Sigmoid colon (tissue), 7 donors: ENCODE measurements around the gene KIF13A. TPM values are rescaled to one million over a fixed set of nuclear protein-coding genes. Genes with fewer than 3 reads are reported as not detected.

ENCODE experiments used
- DNase-seq: peaks from one replicate; pipeline ENCODE4 v3.0.0-alpha.2; 2019
- H3K27ac ChIP-seq, 4 donors: fragments of 200-600 bp; sonication (generic); one replicate each; pipeline ENCODE4 v1.5.1; 2016 to 2019; ENCODE audit warnings: mild to moderate bottlenecking in 1 of 4
- H3K27me3 ChIP-seq, 3 donors: fragments of 200-600 bp; sonication (generic); one replicate each; pipeline ENCODE4 v1.5.1; 2019; ENCODE audit warnings: mild to moderate bottlenecking in 1 of 3
- H3K36me3 ChIP-seq, 4 donors: fragments of 200-600 bp; sonication (generic); one replicate each; pipeline ENCODE4 v1.5.1; 2016 to 2019
- H3K4me1 ChIP-seq, 4 donors: fragments of 200-600 bp; sonication (generic); one replicate each; pipeline ENCODE4 v1.5.1; 2017 to 2019
- H3K4me3 ChIP-seq, 4 donors: fragments of 200-600 bp; sonication (generic); one replicate each; pipeline ENCODE4 v1.5.1; 2017 to 2019; ENCODE audit warnings: mild to moderate bottlenecking in 2 of 4, moderate library complexity in 1 of 4
- H3K9me3 ChIP-seq, 4 donors: fragments of 200-600 bp in 3 of 4; sonication (generic) in 3 of 4; one replicate each; pipeline versions ENCODE4 v1.5.1 to v1.6.1; 2013 to 2019
- EP300 ChIP-seq, 4 donors: sonication (generic); formaldehyde crosslinking; IDR thresholded peaks; one replicate each; pipeline ENCODE4 v1.6.1; 2017; ENCODE audit warnings: antibody characterized with exemption in 4 of 4
- POLR2A ChIP-seq, 2 donors: fragments of 450-650 bp; IDR thresholded peaks; one replicate each; pipeline ENCODE4 v1.6.1; 2016; ENCODE audit warnings: antibody characterized with exemption in 2 of 2, mild to moderate bottlenecking in 2 of 2, moderate library complexity in 2 of 2
- POLR2AphosphoS5 ChIP-seq, 4 donors: sonication (generic); formaldehyde crosslinking; IDR thresholded peaks; one replicate each; pipeline ENCODE4 v1.6.1; 2017; ENCODE audit warnings: antibody characterized with exemption in 4 of 4
- WGBS, 2 donors: extraction: QIAGEN DNeasy Blood & Tissue Kit; methylation state at CpG; one replicate each; pipeline ENCODE4 v1.1.7; 2013; 5-methylcytosine and 5-hydroxymethylcytosine counted together
- intact Hi-C: fragments of 100-400 bp; cut with DNase I; formaldehyde crosslinking; loops from one replicate; pipeline ENCODE4 v1.15.1; 2023
- polyA plus RNA-seq, 3 donors: library from polyadenylated mRNA; stranded (reverse); fragments of 200-250 nt; gene quantifications; one replicate each; pipeline ENCODE4 v1.2.3, GENCODE V29; 2013
- total RNA-seq, 4 donors: library from RNA; depleted of rRNA; stranded (reverse); fragments of >200 nt; gene quantifications; one replicate each; pipeline ENCODE4 v1.1.0, GENCODE V29; 2016
- TF ChIP-seq, protein P1 (sequence below), 4 experiments: fragments of 450-650 bp in 3 of 4; fragments of 200-600 bp in 1 of 4; IDR thresholded peaks; one replicate each; pipeline ENCODE4 v1.5.1; 2016 to 2019; ENCODE audit warnings: antibody characterized with exemption in 4 of 4, mild to moderate bottlenecking in 3 of 4, moderate library complexity in 2 of 4
- donor health status: healthy with polysubstance abuse.
- donor health status: Bipolar disorder and iron deficiency.
- donor health status: healthy.

Gene KIF13A
- total and polyA plus RNA-seq, 7 donors: 18.5 to 73.8 (median 55.3) TPM

- no peak for DNase-seq
- 55% methylated on average over 1 of the region's 1 CpG for WGBS, 2 donors
- intact Hi-C loops: loop anchor here (5.0 kb wide), 1 partner anchor 119 kb away; the partner anchor contains the start of gene KIF13A
- Histone ChIP-seq H3K4me3 (no peak overlapping the region), H3K36me3 (no peaks in the 10 kb centered on the region), H3K4me1 (peaks cover 0 to 96% (median 80%) of the 10 kb centered on the region in 4 donors), H3K9me3 (no peaks in the 10 kb centered on the region), H3K27me3 (no peaks in the 10 kb centered on the region), H3K27ac (peak overlapping the region; percentile 65 to 81 (median 74))
- no peak for TF ChIP-seq EP300 (IDR thresholded peaks at IDR 0.05)
- peak in 2 of 4 donors; percentile 18 to 64 for TF ChIP-seq POLR2AphosphoS5 (IDR thresholded peaks at IDR 0.05)
- TF ChIP-seq POLR2A (IDR thresholded peaks at IDR 0.05): no peak
Observed at GRCh38 chr6:17867880-17868279, 119.6 kb downstream of the KIF13A start.

DNA sequence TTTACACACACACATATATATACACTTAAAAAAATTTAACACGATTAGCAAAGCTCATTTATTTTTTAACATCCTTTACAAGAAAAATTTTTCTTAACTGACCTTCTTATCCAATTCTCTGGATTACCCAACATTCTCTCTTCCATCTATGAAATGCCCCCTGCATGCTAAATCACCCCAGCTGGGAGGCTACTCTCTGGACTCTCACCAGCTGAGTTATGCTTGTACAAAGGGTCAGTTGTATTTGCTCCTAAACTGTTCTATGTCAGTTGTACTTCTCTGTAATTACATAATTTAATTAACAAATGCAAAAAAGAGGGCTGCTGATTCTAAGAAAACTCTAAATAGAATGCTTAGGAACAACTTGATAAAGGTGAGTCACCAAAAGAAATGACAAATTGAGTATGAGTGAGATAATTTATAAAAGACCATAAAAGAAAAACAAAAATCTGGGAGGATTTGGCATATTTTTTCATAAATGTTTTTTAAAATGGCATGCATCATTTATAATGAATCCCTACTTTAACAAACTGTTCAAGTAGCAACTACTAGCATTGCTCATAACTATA, 120.5 kb downstream of the KIF13A start:
- TF ChIP-seq, protein P1, sequence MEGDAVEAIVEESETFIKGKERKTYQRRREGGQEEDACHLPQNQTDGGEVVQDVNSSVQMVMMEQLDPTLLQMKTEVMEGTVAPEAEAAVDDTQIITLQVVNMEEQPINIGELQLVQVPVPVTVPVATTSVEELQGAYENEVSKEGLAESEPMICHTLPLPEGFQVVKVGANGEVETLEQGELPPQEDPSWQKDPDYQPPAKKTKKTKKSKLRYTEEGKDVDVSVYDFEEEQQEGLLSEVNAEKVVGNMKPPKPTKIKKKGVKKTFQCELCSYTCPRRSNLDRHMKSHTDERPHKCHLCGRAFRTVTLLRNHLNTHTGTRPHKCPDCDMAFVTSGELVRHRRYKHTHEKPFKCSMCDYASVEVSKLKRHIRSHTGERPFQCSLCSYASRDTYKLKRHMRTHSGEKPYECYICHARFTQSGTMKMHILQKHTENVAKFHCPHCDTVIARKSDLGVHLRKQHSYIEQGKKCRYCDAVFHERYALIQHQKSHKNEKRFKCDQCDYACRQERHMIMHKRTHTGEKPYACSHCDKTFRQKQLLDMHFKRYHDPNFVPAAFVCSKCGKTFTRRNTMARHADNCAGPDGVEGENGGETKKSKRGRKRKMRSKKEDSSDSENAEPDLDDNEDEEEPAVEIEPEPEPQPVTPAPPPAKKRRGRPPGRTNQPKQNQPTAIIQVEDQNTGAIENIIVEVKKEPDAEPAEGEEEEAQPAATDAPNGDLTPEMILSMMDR (IDR thresholded peaks at IDR 0.05): no peak
- TF ChIP-seq POLR2AphosphoS5 (IDR thresholded peaks at IDR 0.05): no peak
- TF ChIP-seq POLR2A (IDR thresholded peaks at IDR 0.05): no peak
- no peak for TF ChIP-seq EP300 (IDR thresholded peaks at IDR 0.05)
- WGBS, 2 donors: 96 to 100% methylated on average over 1 of the region's 1 CpG
- intact Hi-C loops: loop anchor here (5.0 kb wide), 1 partner anchor 120 kb away; the partner anchor contains the start of gene KIF13A
- DNase-seq: no peak
- H3K4me3 ChIP-seq: no peak overlapping the region
- peaks cover 0 to 90% (median 79%) of the 10 kb centered on the region in 4 donors for H3K4me1 ChIP-seq
- no peaks in the 10 kb centered on the region for H3K27me3 ChIP-seq
- H3K27ac ChIP-seq: peak overlapping the region; percentile 68 to 81 (median 78)
- H3K9me3 ChIP-seq: no peaks in the 10 kb centered on the region
- H3K36me3 ChIP-seq: no peaks in the 10 kb centered on the region

- no peaks in the 10 kb centered on the region for H3K36me3 ChIP-seq
- peak; percentile 88 for DNase-seq
- 87 to 88% methylated on average over 6 of the region's 6 CpGs for WGBS, 2 donors
- H3K27me3 ChIP-seq: no peaks in the 10 kb centered on the region
- peaks cover 0 to 81% (median 73%) of the 10 kb centered on the region in 4 donors for H3K4me1 ChIP-seq
- peak in 3 of 4 donors; percentile 35 to 74 (median 45) for TF ChIP-seq POLR2AphosphoS5 (IDR thresholded peaks at IDR 0.05)
- TF ChIP-seq EP300 (IDR thresholded peaks at IDR 0.05): peak in 1 of 4 donors; percentile 35
- TF ChIP-seq POLR2A (IDR thresholded peaks at IDR 0.05): no peak
- TF ChIP-seq, protein P1 (IDR thresholded peaks at IDR 0.05): no peak
- H3K27ac ChIP-seq: peak overlapping the region; percentile 68 to 81 (median 78)
- H3K4me3 ChIP-seq: no peak overlapping the region
- H3K9me3 ChIP-seq: no peaks in the 10 kb centered on the region
- intact Hi-C loops: loop anchor here (5.0 kb wide), 1 partner anchor 121 kb away; the partner anchor contains the start of gene KIF13A
Observed at GRCh38 chr6:17865798-17866725, 121.4 kb downstream of the KIF13A start.

GRCh38 chr6:17865243-17865642, 122.2 kb downstream of the KIF13A start:
- Histone ChIP-seq H3K4me3 (no peak overlapping the region), H3K27ac (peak overlapping the region; percentile 68 to 81 (median 78)), H3K36me3 (no peaks in the 10 kb centered on the region), H3K27me3 (no peaks in the 10 kb centered on the region), H3K4me1 (peaks cover 0 to 73% (median 67%) of the 10 kb centered on the region in 4 donors), H3K9me3 (no peaks in the 10 kb centered on the region)
- DNase-seq: no peak
- 26 to 62% methylated on average over 2 of the region's 2 CpGs for WGBS, 2 donors
- intact Hi-C loops: loop anchor here (5.0 kb wide), 1 partner anchor 122 kb away; the partner anchor contains the start of gene KIF13A
- TF ChIP-seq POLR2AphosphoS5 (IDR thresholded peaks at IDR 0.05) (no peak), EP300 (IDR thresholded peaks at IDR 0.05) (no peak), POLR2A (IDR thresholded peaks at IDR 0.05) (no peak)
- TF ChIP-seq, protein P1 (IDR thresholded peaks at IDR 0.05): no peak
